Measurements from ENCODE around the gene LRRC73. TPM values are rescaled to one million over a fixed set of nuclear protein-coding genes. Genes with fewer than 3 reads are reported as not detected.
"Not testable (repeated sequence)": the region's sequence is repeated elsewhere in the genome, so short reads cannot be mapped to it uniquely, and the experiment has no call there.

LRRC73 gene
- total RNA-seq, 1 experiment from 2014 or later = 0.37 TPM

GRCh38 chr6:43500921-43501320 is 9.2 kb downstream of the LRRC73 start:
- H3K27ac Mint-ChIP-seq (ENCODE audit: low read depth, unreplicated experiment) = no peak overlapping the region
- no peaks in the 10 kb centered on the region for H3K9me3 Mint-ChIP-seq (ENCODE audit: unreplicated experiment)
- no TSS peak for BruUV-seq (replicated peaks)
- H3K27me3 Mint-ChIP-seq (ENCODE audit: insufficient read depth, unreplicated experiment) = no peaks in the 10 kb centered on the region
- intact Hi-C loops (cut with micrococcal nuclease) = no loop called here
- H3K4me1 Mint-ChIP-seq (ENCODE audit: insufficient read depth, unreplicated experiment) = peaks cover 13% of the 10 kb centered on the region
- ChIA-PET CTCF (interaction anchor here (0.6 to 1.9 kb wide), 11 partner anchors 13 to 167 kb away, joined by 3 to 11 read pairs (median 3); partner anchors contain the start of genes POLR1C, YIPF3 and ZNF318), POLR2A (interaction anchor here (0.6 kb wide), 2 partner anchors 16 to 235 kb away, joined by 3 to 4 read pairs; partner anchors contain the start of genes POLR1C and YIPF3)
- H3K36me3 Mint-ChIP-seq (ENCODE audit: insufficient read depth, unreplicated experiment) = peaks cover 88% of the 10 kb centered on the region
- H3K4me3 Mint-ChIP-seq (ENCODE audit: unreplicated experiment) = no peak overlapping the region
- no peak for TF ChIP-seq CTCF (IDR thresholded peaks at IDR 0.05; ENCODE audit: unreplicated experiment)
- no peak for DNase-seq (ENCODE audit: unreplicated experiment)

GRCh38 chr6:43499028-43499815 is 10.9 kb downstream of the LRRC73 start:
- CTCF ChIA-PET = interaction anchor here (1.5 to 9.0 kb wide), 3 partner anchors 6 to 44 kb away, joined by 4 to 102 read pairs (median 93); partner anchors contain the start of genes DLK2 and TJAP1
- Mint-ChIP-seq H3K4me1 (ENCODE audit: insufficient read depth, unreplicated experiment) (peaks cover 28% of the 10 kb centered on the region), H3K27ac (ENCODE audit: low read depth, unreplicated experiment) (no peak overlapping the region), H3K4me3 (ENCODE audit: unreplicated experiment) (no peak overlapping the region), H3K27me3 (ENCODE audit: insufficient read depth, unreplicated experiment) (no peaks in the 10 kb centered on the region), H3K36me3 (ENCODE audit: insufficient read depth, unreplicated experiment) (peaks cover 84% of the 10 kb centered on the region), H3K9me3 (ENCODE audit: unreplicated experiment) (no peaks in the 10 kb centered on the region)
- DNase-seq (ENCODE audit: unreplicated experiment) = no peak
- no peak for TF ChIP-seq CTCF (IDR thresholded peaks at IDR 0.05; ENCODE audit: unreplicated experiment)
- POLR2A ChIA-PET = interaction anchor here (9.6 kb wide), 1 partner anchor 19 kb away, joined by 209 read pairs; the partner anchor contains the start of gene TJAP1
- intact Hi-C loops (cut with micrococcal nuclease) = loop anchor here (5.0 kb wide), 2 partner anchors 132 to 597 kb away; partner anchors contain the start of gene ZNF318
- BruUV-seq (replicated peaks) = TSS peak; percentile 9

- peaks cover 75% of the 10 kb centered on the region for H3K36me3 Mint-ChIP-seq (ENCODE audit: insufficient read depth, unreplicated experiment)
- CTCF ChIA-PET = interaction anchor here (0.6 to 9.0 kb wide), 7 partner anchors 7 to 109 kb away, joined by 3 to 102 read pairs (median 4); partner anchors contain the start of genes DLK2 and TJAP1
- H3K9me3 Mint-ChIP-seq (ENCODE audit: unreplicated experiment); H3K27me3 Mint-ChIP-seq (ENCODE audit: insufficient read depth, unreplicated experiment); H3K4me3 Mint-ChIP-seq (ENCODE audit: unreplicated experiment); BruUV-seq (replicated peaks); DNase-seq (ENCODE audit: unreplicated experiment); H3K27ac Mint-ChIP-seq (ENCODE audit: low read depth, unreplicated experiment): not testable (repeated sequence)
- peaks cover 37% of the 10 kb centered on the region for H3K4me1 Mint-ChIP-seq (ENCODE audit: insufficient read depth, unreplicated experiment)
- POLR2A ChIA-PET = interaction anchor here (0.6 to 9.6 kb wide), 5 partner anchors 8 to 138 kb away, joined by 3 to 209 read pairs (median 4); partner anchors contain the start of genes DLK2, POLR1C, TJAP1 and YIPF3
- intact Hi-C loops (cut with micrococcal nuclease) = loop anchor here (5.0 kb wide), 2 partner anchors 131 to 596 kb away; partner anchors contain the start of gene ZNF318
Observed at GRCh38 chr6:43498291-43498690, 11.9 kb downstream of the LRRC73 start.

- POLR2A ChIA-PET = interaction anchor here (0.6 to 9.6 kb wide), 6 partner anchors 9 to 139 kb away, joined by 3 to 209 read pairs (median 4); partner anchors contain the start of genes DLK2, POLR1C, TJAP1 and YIPF3
- Mint-ChIP-seq H3K4me1 (ENCODE audit: insufficient read depth, unreplicated experiment) (peaks cover 43% of the 10 kb centered on the region), H3K9me3 (ENCODE audit: unreplicated experiment) (no peaks in the 10 kb centered on the region), H3K27me3 (ENCODE audit: insufficient read depth, unreplicated experiment) (no peaks in the 10 kb centered on the region), H3K4me3 (ENCODE audit: unreplicated experiment) (peak overlapping the region; percentile 43), H3K36me3 (ENCODE audit: insufficient read depth, unreplicated experiment) (peaks cover 69% of the 10 kb centered on the region), H3K27ac (ENCODE audit: low read depth, unreplicated experiment) (peak overlapping the region; percentile 88)
- no peak for TF ChIP-seq CTCF (IDR thresholded peaks at IDR 0.05; ENCODE audit: unreplicated experiment)
- intact Hi-C loops (cut with micrococcal nuclease) = loop anchor here (2.0 to 5.0 kb wide), 3 partner anchors 17 to 595 kb away; partner anchors contain the start of gene ZNF318
- DNase-seq (ENCODE audit: unreplicated experiment) = no peak
- CTCF ChIA-PET = interaction anchor here (0.5 to 9.0 kb wide), 14 partner anchors 8 to 1097 kb away, joined by 3 to 102 read pairs (median 5); partner anchors contain the start of genes DLK2 and TJAP1
- no TSS peak for BruUV-seq (replicated peaks)
Observed at GRCh38 chr6:43497689-43498088, 12.5 kb downstream of the LRRC73 start.

Data from MCF 10A (cell line).